ENCODE data around the gene RNF11.
"Not testable (repeated sequence)": the region's sequence is repeated elsewhere in the genome, so short reads cannot be mapped to it uniquely, and the experiment has no call there.

The RNF11 gene, protein sequence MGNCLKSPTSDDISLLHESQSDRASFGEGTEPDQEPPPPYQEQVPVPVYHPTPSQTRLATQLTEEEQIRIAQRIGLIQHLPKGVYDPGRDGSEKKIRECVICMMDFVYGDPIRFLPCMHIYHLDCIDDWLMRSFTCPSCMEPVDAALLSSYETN

DNA sequence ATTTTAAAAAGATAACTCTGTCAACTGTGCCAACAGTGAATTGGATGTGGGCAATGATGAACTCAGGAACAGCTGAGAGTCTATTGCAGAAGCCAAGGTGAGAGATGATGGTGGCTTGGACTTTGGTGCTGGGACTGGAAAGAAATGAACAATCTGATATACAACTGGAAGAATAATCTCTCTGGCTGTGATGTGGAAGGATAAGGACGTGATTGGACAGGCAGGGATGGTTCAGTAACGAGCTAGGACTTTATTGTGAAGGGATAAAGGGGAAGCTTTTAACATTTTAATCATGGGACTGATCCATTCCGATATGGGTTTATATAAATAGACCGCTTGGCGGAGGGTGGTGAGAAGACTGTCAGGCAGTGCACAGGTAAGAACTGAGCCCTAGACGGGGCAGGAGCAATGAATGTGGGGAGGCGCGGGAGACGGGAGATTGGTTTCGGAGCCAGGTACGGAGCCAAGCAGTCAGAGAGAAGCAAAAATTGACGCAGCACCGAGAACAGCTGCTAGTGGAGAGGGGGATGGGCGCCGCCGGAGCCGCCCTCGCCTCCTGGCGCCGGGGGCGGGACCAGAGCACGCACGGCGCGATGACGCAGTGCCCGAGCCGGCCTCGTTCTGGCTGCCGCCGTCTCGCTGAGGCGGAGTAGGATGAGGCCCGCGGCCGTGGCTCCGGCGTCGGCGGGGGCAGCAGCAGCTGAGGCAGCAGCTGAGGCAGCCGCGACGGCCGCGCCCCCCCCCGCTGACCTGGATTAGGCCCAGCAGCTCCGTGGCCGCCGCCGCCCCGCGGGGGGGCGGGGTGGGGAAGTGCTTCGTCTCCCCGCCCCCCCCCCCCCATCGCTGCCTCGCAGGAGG, at the start of gene RNF11:
Gene RNF11 (plus strand): TSS at position 601 of the 858 bp plus-strand sequence. CDS start 484 bp downstream, outside the sequence.
- peak; percentile 94 for DNase-seq

DNA sequence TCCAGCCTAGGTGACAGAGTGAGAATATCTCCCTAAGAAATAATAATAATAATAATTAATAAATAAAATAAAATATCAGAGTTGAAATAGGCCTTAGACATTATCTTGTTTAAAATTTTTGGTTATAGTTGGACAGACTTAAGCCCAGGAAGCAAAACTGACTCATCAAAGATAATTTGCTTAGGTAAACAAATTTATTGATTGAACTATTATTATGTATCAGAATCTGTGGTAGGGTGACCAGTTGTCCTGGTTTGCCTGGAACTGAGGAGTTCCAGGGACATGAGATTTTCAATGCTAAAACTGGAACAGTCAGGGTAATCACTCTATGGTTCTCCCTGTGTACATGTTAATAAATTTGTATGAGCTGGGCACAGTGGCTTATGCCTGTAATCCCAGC, 47.8 kb upstream of the RNF11 start:
- DNase-seq = no peak

DNA sequence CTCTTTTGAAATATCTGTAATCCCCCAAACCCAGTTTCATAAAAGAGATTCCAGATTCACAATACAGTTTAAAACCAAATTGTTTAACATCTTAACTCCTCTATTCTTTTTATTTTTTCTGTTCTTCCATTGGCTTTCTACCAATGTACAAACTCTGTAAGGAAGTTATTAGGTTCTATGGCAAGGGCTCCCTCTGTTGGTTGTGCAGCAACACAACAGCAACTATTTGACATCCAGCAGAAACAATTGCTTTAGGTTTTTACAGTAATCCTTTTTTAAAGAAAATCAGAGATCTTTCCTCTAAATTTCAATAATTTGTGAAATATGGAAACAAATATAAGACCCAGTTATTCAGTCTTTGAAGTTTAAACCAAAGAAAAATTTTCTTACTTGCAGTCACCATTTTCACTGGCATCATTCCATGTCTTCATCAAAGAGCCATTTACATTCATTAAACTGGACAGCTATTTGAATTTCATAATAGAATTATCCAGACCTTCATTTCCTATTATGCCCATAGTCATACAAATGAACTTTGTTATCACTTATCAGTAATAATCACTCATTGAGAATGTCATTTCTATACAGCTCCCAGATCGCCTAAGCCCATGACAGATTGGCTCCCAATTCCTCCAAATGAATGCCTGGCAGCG, 46.5 kb upstream of the RNF11 start:
- peak; percentile 60 for DNase-seq

DNA sequence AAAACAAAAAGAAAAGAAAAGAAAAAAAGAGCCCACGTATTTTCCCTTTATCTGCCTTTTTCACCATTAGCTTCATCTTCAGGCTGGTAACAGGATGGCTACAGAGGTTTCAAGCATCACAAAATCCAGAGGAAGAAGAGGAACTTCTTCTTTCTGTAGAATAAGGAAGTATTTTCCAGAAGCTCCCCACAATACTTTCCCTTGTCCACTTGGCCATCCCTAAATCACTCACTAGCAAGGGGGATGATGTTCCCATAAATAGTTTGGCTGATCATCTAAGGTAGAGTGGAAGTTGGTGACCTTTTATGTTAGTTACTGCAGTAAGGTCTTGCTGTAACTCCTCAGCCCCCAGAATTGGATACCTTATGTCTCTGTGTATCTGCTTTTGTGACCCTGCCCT, 45.1 kb upstream of the RNF11 start:
- no peak for DNase-seq

DNA sequence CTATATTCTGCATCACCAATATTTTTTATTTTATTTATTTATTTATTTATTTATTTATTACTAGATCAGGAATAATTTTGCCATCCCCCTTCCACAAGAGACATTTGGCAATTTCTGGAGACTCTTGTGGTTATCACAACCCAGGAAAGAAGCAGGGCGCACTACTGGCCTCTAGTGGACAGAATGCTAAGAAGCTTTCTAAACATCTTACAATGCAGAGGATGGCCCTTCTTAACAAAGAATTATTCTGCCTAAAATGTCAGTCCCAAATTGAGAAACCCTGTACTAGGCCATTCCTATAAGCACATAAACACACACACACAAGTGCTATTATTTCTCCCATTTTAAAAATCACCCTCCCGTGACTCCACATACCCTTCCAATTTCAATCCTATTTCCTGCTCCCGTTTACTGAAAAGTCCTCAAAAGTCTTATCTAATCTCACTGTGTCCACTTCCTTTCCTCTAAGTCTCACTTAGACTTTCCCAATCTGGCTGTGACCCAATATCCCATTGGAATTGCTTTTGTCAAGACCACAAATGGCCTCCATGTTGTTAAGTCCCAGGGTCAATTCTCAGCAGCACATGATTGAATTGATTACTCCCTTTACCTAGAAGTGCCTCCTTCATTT, 43.7 kb upstream of the RNF11 start:
- peak; percentile 23 for DNase-seq

DNA sequence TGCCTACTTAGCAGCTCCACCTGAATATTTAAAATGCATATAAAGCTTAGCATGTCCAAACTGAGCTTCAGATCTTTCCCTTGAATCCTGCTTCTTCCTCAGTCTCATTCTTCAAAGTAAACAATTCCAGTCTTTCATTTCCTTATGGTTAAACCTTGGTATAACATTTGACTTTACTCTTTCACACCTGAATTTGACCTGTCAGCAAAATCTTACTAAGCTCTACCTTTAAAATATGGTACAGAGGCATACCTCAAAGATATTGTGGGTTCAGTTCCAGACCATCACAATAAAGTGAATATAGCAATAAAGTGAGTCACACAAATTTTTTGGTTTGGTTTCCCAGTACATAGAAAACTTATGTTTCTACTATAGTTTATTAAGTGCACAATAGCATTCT, 42.5 kb upstream of the RNF11 start:
- DNase-seq = no peak

DNA sequence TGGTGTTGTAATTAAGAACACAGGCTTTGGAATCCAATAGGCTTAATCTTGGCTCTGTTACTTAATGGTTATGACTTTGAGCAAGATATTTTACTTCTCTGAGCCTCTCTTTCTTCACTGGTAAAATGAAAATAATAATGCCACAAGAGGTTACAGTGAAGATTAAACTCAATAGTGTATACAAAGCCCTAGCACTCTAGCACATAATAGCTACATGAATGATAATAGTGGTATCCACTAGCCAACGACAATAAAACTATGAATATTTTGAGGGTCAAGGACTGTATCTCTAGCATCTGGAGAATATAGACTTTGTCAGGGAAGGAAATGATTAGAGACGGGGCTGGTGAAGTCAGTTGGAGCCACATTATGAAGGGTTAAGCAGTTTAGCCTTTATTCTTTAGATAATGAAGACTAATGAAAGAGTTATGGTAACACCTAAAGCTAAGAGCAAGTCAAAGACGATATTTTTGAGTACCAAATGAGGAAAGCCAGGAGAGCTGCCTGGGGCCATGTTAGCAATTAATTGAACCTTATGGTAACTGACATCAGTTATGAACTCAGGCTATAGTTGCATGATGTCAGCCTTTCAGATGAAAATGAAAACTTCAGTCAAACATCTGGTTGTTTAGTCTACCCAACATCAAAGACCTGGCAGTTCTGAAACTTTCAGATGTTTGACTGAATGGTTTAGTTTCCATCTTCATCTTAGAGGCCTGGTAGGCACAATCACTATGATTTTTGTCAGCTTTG, 32.8 kb upstream of the RNF11 start:
- no peak for DNase-seq

DNA sequence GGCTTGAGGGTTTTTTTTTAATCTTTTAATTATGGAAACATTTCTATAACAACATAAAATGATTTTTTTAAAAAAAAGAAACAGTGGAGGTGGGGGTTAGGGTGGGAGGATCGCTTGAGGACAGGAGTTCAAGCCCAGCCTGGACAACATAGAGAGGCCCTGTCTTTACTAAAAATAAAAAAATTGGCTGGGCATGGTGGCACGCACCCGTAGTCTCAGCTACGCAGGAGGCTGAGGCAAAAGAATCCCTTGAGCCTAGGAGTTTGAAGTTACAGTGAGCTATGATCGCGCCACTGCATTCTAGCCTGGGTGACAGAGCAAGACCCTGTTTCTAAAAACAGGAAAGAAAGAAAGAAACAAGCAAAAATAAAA, 32.2 kb upstream of the RNF11 start:
- DNase-seq = no peak

DNA sequence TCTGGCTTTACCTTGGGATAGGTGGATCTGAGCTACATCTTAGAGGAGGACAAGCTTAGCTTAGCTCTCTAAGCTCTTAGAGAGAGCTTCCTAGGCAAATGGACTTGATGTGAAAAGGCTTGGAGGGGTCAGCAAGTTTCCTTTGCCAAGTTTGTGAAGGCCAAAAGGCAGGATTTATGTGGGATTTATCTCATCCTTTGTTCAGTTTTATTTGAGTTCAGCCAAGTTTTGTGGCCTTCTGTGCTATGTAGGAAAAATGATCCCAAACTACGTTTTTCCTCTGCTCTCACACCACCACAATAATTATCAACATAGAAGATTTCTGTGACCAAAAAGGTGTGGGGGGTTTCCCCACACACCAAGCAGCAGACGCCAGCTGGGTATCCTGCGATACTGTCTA, 26.0 kb upstream of the RNF11 start:
- no peak for DNase-seq

DNA sequence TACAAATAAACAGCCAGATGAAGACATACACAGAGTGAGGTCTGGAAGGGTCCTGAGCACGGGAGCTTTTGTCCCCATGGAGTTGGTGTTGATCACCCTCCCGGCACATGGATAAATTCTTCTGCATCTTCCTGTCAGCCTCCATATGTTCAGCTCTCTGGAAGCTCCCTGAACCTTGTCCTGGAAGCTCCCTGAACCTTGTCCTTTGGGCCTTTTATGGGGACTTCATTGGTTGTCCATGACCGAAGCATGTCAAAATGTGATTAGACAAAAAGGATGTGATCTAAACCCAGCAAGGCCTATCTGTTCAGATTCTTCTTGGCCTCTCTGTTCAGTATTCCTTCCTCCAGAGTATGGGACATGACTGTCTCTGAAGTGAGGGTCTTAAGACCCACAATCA, 25.4 kb upstream of the RNF11 start:
- no peak for DNase-seq

DNA sequence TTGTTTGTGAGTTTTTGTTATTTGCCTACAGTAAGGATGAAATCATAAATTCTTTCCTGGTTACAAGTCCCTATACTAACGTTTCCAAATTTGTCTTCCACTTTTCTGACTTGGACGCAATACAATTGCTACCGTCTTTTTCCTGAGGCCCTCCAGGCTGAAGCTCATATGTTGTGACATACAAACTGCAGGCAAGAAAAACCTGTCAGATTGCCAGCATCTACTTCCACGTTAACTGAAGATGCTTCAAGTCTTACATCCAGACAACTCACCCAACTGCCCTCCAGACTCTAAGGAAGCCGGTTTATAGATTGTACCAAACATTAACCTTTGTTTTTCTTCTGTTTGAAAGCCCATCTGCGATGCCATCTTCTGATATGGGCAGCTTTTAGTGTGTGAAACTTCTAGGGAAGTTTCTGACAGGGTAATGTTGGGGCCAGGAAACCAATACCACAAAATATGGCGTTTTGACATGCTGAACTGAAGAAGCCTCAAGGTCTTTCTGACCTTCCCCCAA, 21.4 kb upstream of the RNF11 start:
- no peak for DNase-seq

DNA sequence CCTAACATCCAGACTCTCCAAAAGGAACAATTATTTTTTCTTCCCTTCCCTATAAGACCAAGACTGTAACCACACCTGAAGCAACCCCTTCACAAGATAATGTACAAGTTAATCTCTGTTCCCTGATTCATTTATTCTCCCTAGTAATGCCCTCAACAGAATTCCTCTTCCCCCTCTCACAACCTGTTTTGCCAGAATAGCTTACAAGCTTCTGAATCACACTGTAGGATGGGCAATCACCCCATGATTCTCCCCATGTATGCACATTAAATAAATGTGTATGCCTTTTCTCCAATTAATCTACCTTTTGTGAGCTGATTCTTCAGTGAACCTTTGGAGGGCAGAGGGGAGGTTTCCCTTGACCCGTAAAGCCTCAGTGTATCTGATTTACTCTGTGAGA, 20.9 kb upstream of the RNF11 start:
- DNase-seq = no peak

DNA sequence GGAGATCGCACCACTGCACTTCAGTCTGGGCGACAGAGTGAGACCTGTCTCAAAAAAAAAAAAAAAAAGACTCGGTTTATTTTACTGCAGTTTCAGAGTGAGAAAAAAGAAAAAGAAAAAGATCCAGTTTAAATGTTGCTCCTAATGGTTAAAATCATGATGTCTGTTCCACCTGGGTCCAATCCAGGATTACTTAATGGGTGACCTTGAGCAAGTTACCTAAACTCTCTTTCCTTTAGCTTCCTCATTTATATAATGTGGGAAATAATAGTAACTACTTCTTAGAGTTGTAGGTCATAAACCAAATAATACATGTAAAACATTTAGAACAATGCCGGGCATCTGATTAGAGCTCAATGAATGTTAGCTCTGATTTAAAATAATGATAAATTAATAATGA, 19.4 kb upstream of the RNF11 start:
- no peak for DNase-seq

DNA sequence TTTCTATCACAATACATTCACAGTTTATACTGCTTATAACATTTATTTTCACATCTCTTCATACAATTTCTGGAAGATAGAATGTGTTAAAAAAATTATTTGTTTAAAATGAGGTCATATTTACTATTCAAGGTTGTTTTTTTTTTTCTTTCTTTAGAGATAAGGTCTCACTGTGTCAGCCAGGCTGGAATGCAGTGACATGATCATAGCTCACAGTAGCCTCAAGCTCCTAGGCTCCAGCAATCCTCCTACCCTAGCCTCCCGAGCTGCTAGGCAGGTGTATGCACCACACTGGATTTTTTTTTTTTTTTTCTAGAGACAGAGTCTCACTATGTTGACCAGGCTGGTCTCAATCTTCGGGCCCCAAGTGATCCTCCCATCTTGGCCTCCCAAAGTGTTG, 19.0 kb upstream of the RNF11 start:
- DNase-seq = no peak

DNA sequence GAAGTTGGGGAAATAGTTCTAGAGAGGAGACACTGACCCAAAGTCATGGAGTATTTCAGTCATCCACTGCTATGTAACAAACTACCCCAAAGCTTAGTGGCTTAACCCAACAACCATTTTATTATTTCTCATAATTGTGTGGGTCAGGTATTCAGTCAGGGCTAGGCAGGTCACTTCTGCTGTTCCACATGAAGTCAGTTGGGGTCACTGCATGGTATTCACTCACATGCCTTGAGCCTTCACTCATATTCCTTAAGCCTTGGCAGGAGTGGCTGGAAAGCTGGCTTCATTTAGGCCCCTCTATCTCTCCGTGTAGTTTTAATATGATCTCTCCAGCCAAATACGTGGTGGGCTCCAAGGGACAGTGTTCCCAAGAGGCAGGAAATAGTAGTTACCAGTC, 17.5 kb upstream of the RNF11 start:
- no peak for DNase-seq

DNA sequence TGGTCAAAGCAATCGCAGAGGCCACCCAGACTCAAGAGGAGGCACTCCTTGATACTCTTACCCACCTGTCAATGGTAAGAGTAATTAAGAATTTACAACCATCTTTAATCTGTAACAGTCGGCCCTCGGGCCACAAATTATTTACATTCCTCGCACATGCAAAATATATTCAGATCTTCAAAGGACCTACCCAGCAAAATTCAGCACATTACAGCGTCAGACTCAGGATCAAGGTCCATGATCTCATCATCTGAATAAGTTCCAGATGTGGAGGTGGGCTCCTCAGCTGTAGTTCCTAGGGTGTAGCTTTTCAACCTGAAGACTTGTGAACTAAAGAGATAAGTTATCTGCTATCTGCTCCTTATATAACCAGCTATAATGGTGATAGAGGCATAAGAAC, 17.1 kb upstream of the RNF11 start:
- DNase-seq = no peak

DNA sequence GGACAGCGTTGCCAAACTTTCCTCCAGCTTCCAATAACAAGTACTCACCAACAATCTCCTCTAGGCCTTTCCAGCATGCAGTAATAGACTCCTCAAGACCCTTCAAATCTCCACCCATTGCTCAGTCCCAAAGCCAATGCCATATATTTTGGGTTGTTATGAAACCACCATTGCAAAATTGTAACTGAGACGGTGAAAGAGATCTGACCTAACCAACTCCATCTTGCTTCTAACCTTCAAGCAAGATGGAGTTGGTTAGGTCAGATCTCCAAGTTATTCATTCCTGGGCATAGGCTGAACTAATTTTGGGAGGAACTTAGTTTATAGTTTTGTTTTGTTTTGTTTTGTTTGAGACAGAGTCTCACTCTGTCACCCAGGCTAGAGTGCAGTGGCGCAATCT, 14.5 kb upstream of the RNF11 start:
- DNase-seq = not testable (repeated sequence)

DNA sequence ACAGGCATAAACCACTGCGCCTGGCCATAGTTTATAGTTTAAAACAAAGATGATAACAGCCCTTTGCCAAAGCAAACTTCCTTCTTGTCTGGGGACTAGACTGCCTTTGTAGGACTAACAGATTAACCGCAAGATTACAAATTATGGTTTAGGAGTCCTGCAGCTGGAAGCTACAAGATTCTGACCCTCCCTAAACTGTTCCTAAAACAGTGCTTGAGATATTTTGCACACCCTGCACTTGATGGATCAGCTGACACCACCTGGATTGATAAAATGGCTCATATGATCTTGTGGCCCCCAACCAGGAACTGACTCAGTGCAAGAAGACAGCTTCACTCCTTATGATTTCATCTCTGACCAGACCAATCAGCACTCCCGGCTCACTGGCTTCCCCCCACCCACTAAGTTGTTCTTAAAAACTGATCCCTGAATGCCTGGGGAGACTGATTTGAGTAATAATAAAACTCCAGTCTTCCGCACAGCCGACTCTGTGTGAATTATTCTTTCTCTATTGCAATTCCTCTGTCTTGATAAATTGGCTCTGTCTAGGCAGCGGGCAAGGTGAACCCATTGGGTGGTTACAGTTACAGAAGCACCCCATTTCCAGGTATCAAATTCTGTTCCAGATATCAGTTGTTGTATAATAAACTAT, 13.8 kb upstream of the RNF11 start:
- DNase-seq = no peak

DNA sequence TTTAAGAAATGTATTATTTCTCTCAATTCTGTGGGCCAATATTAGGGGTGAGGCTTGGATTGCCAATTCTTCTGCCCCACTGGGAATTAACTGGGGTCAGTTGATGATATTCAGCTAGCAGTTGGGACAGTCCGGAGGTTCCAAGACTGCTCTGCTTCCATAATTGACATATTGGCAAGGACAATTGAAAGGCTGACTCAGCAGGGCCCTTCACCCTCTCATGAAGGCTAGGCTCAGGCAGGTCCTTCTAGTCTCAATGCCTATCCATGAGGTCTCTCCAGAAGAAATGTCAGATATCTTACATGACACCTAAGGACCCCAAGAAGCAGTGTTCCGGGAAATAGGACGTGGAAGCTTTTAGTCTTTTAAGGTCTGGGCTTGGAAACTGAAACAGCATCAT, 13.3 kb upstream of the RNF11 start:
- DNase-seq = no peak

DNA sequence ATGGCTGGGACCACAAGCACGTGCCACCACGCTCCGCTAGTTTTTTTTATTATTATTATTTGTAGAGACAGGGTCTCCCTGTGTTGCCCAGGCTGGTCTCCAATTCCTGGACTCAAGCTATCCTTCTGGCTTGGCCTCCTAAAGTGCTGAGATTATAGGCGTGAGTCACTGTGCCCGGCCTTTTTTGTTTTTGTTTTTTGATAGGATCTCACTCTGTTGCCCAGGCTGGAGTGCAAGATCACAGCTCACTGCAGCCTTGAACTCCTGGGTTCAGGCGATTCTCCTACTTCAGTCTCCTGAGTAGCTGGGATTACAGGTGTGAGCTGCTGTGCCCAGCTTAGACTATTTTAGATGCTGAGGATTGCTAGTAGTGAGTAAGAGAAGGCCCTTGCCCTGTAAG, 11.8 kb upstream of the RNF11 start:
- DNase-seq = no peak

DNA sequence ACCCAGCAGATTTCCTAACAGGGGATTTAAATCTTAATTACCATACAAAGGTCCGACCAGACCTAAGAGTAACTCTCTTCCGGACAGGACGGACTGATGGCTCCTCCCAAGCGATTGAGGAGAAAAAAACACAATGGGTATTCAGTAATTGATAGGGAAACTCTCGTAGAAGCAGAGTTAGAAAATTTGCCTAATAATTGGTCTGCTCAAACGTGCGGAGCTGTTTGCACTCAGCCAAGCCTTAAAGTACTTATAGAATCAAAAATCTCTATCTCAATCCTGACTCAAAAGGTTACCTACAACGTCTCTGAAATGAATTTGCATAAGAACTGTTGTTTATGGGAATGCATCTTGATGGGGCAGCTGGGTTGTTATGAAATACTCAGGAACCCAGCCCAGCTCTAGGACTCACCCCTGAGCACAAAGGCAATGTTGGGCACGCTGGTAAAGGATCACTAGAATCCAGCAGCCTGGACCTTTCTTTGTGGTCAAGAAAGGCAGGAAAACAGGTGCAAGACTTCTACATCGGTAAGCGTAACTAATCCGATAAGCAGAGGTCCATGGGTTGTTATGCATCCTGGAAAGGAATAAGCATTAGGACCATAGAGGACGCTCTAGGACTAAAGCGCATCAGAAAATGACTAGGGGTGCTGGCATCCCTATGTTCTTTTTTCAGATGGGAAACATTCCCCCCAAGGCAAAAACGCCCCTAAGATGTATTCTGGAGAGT, 8.7 kb upstream of the RNF11 start:
- DNase-seq = not testable (repeated sequence)

DNA sequence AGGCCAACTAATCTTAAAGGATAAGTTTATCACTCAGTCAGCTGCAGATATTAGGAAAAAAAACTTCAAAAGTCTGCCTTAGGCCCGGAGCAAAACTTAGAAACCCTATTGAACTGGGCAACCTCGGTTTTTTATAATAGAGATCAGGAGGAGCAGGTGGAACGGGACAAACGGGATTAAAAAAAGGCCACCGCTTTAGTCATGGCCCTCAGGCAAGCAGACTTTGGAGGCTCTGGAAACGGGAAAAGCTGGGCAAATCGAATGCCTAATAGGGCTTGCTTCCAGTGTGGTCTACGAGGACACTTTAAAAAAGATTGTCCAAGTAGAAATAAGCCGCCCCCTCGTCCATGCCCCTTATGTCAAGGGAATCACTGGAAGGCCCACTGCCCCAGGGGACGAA, 7.6 kb upstream of the RNF11 start:
- DNase-seq = not testable (repeated sequence)
